ENCODE results near the gene EHMT2.
"Not testable (repeated sequence)": the region's sequence is repeated elsewhere in the genome, so short reads cannot be mapped to it uniquely, and the experiment has no call there.

EHMT2 gene

GRCh38 chr6:31858707-31859106 lies 38.8 kb downstream of the EHMT2 start:
- H3K27ac ChIP-seq, result no peak overlapping the region
- no peak for TF ChIP-seq CTCF (IDR thresholded peaks at IDR 0.05)
- no peaks in the 10 kb centered on the region for H3K27me3 ChIP-seq
- H3K4me1 ChIP-seq (ENCODE audit: control insufficient read depth in 1 of 2, insufficient read depth in 1 of 2, low read depth in 1 of 2, low read length in 1 of 2), result peaks cover 16 to 17% of the 10 kb centered on the region in 2 experiments
- no peaks in the 10 kb centered on the region for H3K9me3 ChIP-seq
- no peak overlapping the region for H3K4me3 ChIP-seq (ENCODE audit: low read depth in 1 of 2, low read length in 1 of 2)
- H3K36me3 ChIP-seq, result peaks cover 40% of the 10 kb centered on the region

DNA sequence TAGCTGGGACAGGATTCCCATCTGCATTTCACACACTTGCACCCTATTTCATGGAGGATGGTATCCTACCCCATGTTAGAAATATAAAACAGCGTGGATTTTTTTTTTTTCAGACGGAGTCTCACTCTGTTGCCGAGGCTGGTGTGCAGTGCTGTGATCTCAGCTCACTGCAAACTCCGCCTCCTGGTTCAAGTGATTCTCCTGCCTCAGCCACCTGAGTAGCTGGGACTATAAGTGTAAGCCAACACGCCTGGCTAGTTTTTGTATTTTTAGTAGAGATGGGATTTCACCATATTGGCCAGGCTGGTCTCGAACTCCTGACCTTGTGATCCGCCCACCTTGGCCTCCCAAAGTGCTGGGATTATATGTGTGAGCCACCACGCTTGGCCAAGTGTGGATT lies 39.7 kb downstream of the EHMT2 start:
- H3K27me3 ChIP-seq; H3K9me3 ChIP-seq; H3K4me1 ChIP-seq (ENCODE audit: control insufficient read depth in 1 of 2, insufficient read depth in 1 of 2, low read depth in 1 of 2, low read length in 1 of 2); H3K4me3 ChIP-seq (ENCODE audit: low read depth in 1 of 2, low read length in 1 of 2); H3K27ac ChIP-seq: not testable (repeated sequence)
- peaks cover 40% of the 10 kb centered on the region for H3K36me3 ChIP-seq

DNA sequence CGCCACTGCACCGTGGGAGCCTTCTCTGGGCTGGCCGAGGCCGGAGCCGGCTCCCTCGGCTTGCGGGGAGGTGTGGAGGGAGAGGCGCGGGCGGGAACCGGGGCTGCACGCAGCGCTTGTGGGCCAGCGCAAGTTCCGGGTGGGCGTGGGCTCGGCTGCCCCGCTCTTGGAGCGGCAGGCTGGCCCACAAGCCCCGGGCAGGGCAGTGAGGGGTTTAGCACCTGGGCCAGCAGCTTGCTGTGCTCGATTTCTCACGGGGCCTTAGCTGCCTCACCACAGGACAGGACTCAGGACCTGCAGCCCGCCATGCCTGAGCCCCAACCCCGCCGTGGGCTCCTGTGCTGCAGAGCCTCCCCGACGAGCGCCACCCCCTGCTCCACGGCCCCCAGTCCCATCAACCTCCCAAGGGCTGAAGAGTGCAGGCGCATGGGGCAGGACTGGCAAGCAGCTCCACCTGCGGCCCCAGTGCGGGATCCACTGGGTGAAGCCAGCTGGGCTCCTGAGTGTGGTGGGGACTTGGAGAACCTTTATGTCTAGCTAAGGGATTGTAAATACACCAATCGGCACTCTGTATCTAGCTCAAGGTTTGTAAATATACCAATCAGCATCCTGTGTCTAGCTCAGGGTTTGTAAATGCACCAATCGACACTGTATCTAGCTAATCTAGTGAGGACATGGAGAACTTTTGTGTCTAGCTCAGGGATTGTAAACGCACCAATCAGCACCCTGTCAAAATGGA lies 45.3 kb downstream of the EHMT2 start:
- H3K27ac ChIP-seq; H3K27me3 ChIP-seq; H3K36me3 ChIP-seq; H3K4me1 ChIP-seq (ENCODE audit: control insufficient read depth in 1 of 2, insufficient read depth in 1 of 2, low read depth in 1 of 2, low read length in 1 of 2); H3K4me3 ChIP-seq (ENCODE audit: low read depth in 1 of 2, low read length in 1 of 2); H3K9me3 ChIP-seq: not testable (repeated sequence)

DNA sequence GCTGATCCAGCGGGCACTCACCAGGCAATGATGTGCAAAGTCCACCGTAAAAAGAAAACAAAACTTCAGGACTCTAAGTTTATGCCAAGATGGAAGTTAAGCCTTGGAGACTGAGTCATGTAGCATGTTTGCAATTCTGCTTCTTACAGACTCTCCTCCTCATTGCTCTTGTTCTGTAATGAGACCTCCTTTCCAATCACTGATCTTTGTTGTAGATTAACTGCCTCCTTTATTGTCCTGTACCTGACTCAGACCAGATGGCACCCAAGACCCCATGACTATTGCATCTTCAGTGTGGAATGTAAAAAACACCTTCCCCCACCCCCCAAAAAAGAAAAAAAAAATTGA lies 46.0 kb downstream of the EHMT2 start:
- Histone ChIP-seq H3K9me3 (no peaks in the 10 kb centered on the region), H3K36me3 (no peaks in the 10 kb centered on the region), H3K4me1 (ENCODE audit: control insufficient read depth in 1 of 2, insufficient read depth in 1 of 2, low read depth in 1 of 2, low read length in 1 of 2) (no peaks in the 10 kb centered on the region), H3K27me3 (no peaks in the 10 kb centered on the region), H3K27ac (no peak overlapping the region), H3K4me3 (ENCODE audit: low read depth in 1 of 2, low read length in 1 of 2) (no peak overlapping the region)
- no peak for TF ChIP-seq CTCF (IDR thresholded peaks at IDR 0.05)

DNA sequence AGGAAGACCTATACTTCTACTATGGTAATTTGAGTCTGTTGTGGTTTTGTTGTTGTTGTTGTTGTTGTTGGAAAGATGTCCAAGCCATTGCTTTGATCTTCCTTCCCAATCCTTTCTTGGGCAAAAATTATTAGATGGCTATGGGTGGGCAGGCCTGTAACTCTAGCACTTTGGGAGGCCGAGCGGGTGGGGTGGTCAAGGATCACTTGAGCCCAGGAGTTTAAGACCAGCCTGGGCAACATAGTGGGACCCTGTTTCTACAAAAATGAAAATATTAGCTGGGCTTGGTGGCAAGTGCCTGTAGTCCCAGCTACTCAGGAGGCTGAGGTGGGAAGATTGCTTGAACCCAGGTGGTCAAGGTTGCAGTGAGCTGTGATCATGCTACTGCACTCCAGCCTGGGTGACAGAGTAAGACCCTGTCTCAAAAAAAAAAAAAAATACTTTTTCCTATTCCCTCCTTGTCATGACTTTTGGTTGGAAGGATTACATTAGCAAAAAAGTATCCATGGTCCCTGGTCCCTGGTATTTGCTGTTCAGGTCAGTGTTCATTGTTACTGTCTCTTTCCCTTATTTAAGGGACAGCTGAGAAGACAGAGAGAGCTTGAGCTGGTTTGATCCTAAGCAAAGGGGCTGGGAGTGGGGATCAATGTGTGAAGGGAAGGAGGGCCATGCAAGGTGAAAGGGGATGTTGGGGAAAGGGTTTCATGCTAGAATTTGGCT lies 46.6 kb downstream of the EHMT2 start:
- no peaks in the 10 kb centered on the region for H3K9me3 ChIP-seq
- H3K4me3 ChIP-seq (ENCODE audit: low read depth in 1 of 2, low read length in 1 of 2), result no peak overlapping the region
- TF ChIP-seq CTCF (IDR thresholded peaks at IDR 0.05), result no peak
- H3K36me3 ChIP-seq, result no peaks in the 10 kb centered on the region
- no peak overlapping the region for H3K27ac ChIP-seq
- no peaks in the 10 kb centered on the region for H3K4me1 ChIP-seq (ENCODE audit: control insufficient read depth in 1 of 2, insufficient read depth in 1 of 2, low read depth in 1 of 2, low read length in 1 of 2)
- no peaks in the 10 kb centered on the region for H3K27me3 ChIP-seq

- H3K4me1 ChIP-seq (ENCODE audit: control insufficient read depth in 1 of 2, insufficient read depth in 1 of 2, low read depth in 1 of 2, low read length in 1 of 2), result no peaks in the 10 kb centered on the region
- H3K9me3 ChIP-seq, result no peaks in the 10 kb centered on the region
- no peak overlapping the region for H3K4me3 ChIP-seq (ENCODE audit: low read depth in 1 of 2, low read length in 1 of 2)
- H3K27ac ChIP-seq, result no peak overlapping the region
- no peaks in the 10 kb centered on the region for H3K27me3 ChIP-seq
- TF ChIP-seq CTCF (IDR thresholded peaks at IDR 0.05), result no peak
- no peaks in the 10 kb centered on the region for H3K36me3 ChIP-seq
Measured at GRCh38 chr6:31847276-31847978, 50.1 kb downstream of the EHMT2 start.

Measured in neutrophil (primary cell).